Measurements from ENCODE around the gene TAF4B.

DNA sequence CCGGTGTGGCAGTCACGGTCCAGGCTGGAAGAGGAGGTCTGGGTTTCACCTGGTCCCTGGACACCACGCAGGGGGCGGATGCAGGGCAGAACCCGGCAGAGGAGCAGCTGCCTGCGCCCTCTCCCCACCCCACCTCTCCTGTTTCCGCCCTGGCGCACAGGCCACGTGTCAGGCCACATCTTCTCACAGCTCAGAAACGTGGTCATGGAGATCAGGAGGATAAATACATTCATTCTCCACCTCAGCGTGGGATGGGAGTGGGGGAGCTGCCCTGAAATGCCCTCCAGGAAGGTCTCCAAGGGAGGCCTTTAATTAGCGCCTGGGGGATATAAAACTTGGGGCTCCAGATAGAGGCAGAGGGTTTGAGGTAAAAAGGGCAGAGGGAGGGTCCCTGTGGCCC is 180.1 kb downstream of the TAF4B start:
- TF ChIP-seq POLR2AphosphoS5 (IDR thresholded peaks at IDR 0.05): no peak
- TF ChIP-seq, protein P1, sequence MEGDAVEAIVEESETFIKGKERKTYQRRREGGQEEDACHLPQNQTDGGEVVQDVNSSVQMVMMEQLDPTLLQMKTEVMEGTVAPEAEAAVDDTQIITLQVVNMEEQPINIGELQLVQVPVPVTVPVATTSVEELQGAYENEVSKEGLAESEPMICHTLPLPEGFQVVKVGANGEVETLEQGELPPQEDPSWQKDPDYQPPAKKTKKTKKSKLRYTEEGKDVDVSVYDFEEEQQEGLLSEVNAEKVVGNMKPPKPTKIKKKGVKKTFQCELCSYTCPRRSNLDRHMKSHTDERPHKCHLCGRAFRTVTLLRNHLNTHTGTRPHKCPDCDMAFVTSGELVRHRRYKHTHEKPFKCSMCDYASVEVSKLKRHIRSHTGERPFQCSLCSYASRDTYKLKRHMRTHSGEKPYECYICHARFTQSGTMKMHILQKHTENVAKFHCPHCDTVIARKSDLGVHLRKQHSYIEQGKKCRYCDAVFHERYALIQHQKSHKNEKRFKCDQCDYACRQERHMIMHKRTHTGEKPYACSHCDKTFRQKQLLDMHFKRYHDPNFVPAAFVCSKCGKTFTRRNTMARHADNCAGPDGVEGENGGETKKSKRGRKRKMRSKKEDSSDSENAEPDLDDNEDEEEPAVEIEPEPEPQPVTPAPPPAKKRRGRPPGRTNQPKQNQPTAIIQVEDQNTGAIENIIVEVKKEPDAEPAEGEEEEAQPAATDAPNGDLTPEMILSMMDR (IDR thresholded peaks at IDR 0.05; ENCODE audit: poor library complexity, severe bottlenecking): no peak
- TF ChIP-seq, protein P2, sequence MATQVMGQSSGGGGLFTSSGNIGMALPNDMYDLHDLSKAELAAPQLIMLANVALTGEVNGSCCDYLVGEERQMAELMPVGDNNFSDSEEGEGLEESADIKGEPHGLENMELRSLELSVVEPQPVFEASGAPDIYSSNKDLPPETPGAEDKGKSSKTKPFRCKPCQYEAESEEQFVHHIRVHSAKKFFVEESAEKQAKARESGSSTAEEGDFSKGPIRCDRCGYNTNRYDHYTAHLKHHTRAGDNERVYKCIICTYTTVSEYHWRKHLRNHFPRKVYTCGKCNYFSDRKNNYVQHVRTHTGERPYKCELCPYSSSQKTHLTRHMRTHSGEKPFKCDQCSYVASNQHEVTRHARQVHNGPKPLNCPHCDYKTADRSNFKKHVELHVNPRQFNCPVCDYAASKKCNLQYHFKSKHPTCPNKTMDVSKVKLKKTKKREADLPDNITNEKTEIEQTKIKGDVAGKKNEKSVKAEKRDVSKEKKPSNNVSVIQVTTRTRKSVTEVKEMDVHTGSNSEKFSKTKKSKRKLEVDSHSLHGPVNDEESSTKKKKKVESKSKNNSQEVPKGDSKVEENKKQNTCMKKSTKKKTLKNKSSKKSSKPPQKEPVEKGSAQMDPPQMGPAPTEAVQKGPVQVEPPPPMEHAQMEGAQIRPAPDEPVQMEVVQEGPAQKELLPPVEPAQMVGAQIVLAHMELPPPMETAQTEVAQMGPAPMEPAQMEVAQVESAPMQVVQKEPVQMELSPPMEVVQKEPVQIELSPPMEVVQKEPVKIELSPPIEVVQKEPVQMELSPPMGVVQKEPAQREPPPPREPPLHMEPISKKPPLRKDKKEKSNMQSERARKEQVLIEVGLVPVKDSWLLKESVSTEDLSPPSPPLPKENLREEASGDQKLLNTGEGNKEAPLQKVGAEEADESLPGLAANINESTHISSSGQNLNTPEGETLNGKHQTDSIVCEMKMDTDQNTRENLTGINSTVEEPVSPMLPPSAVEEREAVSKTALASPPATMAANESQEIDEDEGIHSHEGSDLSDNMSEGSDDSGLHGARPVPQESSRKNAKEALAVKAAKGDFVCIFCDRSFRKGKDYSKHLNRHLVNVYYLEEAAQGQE (IDR thresholded peaks at IDR 0.05; ENCODE audit: borderline replicate concordance): no peak
- no peak for TF ChIP-seq EZH2 (IDR thresholded peaks at IDR 0.05; ENCODE audit: borderline replicate concordance, insufficient read depth, low read length, poor library complexity, severe bottlenecking)
- TF ChIP-seq TAF1 (IDR thresholded peaks at IDR 0.05; ENCODE audit: low read depth): no peak
